T-helper 22 cell (primary cell): ENCODE data around the gene IRF2.
"Not testable (repeated sequence)": the region's sequence is repeated elsewhere in the genome, so short reads cannot be mapped to it uniquely, and the experiment has no call there.

ENCODE experiments used
- DNase-seq: peaks from one replicate; pipeline ENCODE4 v3.0.0-alpha.2; 2020; ENCODE audit warnings: low read depth

IRF2 gene

DNA sequence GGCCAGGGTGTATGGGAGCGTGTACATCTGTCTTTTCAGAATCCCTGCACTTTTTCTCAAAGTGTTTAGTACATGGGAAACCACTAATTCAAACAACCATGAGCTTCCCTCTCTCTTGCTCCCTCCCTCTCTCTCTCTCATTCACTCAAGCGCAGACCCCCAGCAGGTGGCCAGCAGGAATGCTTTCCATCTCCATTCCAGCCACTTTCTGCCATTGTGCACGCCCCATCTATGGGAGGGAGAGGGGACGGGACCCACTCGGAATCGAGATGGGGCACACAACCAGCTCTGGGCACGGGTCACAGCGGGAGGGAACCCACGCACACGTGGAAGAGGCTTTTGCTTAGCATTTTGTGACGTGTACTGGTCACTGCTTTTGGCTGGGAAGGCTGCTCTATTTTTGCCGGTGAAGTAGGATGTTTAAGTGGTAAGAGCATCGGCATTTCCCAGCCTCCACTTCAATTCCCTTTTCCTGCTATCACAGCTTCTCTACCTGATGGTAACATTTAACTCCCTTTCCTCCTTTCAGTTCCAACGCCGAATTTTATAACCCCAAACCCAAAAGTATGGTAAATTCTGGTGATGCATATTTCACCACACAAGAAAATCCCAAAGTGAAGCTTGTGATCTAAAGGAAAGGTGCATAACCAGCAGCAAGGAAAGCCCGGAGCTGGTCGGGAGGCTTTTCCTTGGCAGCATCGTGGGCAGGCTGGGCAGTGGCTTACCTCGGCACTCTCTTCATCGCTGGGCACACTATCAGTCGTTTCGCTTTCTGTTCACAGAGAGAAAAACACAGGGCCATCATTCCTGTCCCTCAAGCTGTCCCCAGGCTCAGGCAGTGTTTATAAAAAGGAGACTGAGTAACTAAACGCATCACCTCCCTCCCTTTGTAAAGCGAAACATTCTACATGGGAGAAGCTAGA, 84.1 kb downstream of the IRF2 start:
- no peak for DNase-seq

DNA sequence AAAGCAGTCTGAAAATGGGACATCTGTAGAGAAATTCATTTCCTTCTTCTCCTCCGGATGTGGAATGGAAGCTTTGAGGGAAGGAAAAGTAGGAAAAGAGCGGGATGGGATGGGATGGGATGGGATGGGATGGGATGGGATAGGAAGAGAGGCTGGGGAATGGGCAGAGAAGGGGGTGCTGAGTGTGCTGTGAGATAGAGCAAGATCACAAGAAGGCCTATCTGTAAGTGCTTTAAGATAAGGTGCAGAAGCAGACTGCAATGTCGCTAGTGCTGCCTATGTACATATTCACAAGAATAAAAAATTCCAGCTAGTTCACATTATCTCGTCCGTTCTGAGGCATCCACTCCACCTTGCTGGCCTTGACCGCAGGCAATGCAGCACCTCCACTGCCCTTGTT, 86.2 kb downstream of the IRF2 start:
- no peak for DNase-seq

DNA sequence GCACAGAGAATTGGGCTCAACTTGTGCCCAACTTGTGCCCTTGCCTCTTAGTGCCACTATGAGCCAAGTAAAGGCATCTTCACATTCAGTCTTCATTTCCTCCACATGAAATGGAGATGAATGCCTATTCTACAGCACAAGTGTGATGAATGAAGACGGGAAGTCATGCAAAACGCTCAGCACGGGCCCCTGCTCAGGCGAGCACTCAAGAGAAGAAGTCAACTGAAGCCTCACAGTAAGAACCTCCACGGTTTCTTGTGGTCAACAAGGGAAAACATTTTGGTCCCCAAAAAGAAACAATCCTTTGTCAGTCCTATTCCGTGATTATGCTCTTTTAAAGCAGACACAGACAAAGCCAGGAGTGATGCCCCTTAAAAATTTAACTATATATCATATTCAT, 87.0 kb downstream of the IRF2 start:
- no peak for DNase-seq

DNA sequence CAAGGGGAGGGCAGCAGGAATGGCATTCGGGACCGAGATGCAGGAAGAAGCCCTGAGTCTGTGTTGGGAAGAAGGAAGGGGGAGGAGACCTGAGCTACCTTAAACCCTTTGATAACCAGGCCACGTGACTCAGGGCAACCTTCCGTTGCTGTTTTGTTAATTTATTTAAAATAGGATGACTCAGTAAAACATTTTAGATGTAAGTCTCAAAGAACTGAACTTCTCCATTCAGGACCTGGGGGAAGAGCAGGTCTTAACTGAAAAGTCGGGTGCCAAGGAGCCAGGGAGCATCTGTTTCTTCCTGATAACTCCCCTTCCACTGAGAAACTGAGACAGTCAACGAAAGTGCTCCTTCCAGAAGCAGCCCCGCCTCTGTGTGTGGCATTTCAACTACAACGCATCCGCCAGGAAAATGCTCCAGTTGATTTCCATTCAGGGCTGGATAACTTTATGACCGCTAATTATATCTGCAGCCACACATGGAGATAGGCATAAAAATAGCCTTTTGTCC, 88.0 kb downstream of the IRF2 start:
- DNase-seq, result no peak

DNA sequence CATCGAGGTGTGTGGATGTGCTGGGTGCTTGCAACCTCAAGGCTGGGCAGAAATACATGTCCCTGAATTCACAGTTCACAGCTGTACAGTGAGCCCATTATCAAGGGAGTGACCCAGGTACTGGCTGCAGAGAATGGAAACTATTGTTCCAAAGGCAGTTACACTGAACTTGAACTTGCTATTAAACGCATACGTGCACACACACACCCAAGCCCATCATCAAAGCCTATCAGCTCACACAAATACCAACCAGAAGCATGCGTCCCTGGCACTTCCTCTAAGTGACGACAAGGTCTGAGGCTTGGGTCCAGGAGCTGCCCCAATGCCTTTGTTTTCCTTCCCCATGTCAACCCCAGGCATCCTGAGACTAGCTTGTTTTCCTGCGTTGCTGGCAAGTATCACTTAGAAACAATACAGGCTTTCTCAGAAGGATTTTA, 88.6 kb downstream of the IRF2 start:
- no peak for DNase-seq

DNA sequence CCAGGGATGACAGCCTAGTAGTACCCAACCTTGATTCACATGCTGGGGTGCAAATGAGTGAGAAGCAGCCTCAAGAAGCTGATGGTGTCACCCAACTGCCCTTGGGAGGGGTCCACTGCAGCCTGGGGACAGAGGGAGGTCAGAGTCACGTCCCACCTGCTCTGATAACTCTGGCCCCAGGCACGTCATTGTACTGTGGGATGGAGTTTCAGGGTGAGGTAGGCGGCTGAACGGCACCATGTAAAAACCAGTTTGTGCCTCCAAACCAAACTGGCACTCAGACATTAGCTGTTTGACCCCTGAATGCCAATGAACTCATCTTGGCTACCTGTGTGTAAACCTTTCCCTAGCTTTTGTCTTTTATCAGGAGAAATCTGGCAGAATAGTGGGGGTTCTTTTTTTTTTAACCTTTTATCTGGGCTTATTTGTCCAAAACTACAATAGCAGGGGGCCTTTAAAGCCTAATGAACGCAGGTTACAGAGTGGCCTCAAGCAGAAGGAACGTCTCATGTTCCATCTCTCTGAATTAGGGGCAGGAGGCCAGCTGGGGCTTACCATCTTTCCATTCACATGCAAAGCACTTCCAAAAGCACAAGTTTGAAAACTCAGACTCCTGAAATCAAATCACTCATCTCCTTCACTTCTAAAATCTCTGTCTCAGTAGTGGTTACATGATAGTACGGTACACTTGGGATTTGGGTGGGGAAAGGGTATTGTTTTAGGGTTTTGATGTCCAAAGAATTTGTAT, 89.4 kb downstream of the IRF2 start:
- DNase-seq, result no peak

DNA sequence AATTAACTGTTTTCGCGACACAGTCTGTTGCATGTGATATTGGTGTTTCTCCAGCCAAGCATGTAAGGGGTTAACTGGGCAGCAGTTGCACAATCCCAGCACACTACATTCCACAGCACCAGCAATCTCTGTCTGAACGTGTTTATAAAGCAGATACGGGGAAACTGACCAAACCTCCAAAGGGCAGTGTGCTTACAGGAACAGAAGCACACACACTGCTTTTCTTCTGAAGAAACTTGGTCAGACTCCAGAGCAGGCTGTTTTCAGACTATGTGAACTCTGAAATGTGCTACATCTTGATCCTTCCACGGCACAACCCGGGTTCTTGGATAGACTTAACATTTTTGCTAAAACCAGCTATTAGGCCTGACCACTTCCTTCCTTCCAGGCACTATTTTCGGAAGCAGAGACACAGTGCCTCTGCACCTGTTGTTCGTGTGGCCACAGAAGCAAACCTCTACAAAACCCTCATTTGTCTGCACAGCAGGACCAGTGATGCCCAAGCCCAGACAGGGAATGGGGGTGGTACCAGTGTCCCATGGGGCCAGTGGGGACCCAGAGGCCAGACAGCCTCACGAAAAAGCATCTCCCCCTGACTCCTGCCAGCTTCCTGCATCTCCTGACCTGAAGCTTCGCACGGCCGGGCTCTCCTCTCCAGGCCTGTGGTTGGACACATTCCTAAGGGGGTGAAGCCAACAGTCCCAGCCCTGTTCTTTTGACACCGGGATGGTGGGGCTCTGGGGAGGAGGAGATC, 90.1 kb downstream of the IRF2 start:
- no peak for DNase-seq

DNA sequence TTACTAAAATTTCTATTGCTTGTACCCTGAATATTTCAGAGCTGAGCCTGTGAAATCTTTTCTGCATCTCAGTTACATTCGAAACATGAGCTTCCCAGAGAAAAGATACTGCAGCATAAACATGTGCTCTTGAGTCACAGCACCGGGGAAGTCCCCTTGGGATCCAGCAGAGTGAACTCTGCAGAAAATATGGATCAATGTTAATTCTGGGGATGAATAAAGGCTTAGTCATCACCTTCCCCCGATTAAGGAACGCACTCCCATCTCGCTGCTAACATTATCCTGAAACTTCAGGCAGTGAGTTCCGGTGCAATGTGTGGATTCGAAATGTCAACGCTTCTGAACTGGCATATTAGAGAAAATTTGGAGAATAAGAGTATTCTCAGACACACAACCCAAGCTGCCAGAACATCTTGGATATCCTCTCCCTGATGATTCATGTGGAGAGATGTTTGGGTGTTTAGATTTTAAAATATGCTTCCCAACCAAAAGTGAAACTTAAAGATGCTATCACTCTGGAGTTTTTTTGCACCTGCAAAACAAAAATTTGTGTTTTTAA, 90.8 kb downstream of the IRF2 start:
- no peak for DNase-seq

DNA sequence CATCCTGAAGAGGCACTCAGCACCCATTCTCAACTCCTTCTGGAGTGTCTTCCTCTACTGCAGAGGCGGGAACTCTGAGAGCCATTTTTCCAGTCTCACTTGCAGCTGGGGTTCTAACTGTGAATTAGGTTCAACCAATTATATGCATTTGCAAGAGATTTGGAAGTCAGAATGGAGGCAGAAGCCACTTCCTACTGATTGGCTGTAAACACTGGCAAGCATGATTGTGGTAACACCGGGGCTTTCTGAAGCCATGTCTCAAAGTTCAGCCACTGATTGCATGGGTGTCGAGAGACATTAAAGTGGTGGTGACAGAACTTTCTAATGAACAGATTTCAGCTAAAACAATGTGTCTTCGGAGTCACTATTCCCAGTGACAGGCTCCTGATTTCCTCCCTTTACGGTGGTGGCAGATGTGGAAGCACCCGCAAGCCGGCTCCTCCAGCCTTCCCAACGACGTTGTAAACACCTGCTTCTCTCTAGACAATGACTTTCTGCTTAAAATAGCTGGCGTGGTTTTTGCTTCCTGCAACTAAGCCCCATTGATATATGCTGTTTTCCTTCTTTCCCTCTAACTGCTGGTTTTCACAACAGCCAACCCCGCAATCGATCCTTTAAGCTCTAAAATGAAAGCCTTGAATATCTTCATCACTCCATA, 92.0 kb downstream of the IRF2 start:
- DNase-seq, result no peak

DNA sequence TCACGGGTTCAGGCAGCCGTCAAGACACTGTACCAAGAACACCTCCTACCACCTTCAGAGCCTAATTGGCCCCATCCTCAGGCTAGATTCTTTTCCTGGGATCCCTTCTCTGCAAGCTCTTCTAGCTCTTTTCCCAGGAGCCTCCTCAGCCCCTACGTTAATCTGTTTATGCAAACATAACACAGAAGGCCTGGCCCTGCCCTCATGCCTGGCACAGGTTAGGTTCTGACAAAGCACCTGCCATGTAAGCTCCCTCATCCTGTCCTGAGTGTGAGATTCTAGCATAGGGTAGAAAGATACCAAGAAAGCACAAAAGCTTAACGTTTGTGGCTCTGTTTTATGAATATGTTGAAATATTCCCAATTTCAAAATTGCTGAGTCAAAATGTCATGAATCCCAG, 93.6 kb downstream of the IRF2 start:
- DNase-seq, result no peak

DNA sequence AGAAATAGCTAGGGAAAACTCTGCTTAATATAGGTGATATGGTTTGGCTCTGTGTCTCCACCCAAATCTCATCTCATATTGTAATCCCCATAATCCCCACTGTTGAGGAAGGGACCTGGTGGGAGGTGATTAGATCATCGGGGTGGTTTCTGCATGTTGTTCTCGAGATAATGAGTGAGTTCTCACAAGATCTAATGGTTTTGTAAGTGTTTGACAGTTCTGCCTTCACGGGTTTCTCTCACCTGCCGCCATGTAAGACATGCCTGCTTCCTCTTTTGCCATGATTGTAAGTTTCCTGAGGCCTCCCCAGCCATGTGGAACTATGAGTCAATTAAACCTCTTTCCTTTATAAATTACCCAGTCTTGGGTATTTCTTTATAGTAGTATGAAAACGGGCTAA, 94.1 kb downstream of the IRF2 start:
- not testable (repeated sequence) for DNase-seq

DNA sequence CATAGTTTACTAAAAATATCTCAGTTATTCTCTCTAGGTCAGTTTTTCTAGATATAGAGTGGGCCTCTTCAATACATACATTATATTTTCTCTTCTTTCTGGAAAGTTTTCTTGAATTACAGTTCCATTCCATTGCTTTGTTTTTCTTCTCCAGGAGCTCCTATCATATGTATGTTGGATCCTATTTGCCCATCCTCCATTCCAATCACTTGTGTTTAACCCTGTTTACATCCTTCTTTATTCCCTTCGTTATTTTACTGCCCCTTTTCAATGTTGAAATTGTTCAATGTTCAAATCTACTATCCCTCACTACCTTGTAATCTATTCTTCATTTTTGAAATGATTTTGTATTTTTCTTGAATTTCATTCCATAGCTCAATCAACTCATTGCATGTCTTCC, 97.4 kb downstream of the IRF2 start:
- DNase-seq, result no peak

DNA sequence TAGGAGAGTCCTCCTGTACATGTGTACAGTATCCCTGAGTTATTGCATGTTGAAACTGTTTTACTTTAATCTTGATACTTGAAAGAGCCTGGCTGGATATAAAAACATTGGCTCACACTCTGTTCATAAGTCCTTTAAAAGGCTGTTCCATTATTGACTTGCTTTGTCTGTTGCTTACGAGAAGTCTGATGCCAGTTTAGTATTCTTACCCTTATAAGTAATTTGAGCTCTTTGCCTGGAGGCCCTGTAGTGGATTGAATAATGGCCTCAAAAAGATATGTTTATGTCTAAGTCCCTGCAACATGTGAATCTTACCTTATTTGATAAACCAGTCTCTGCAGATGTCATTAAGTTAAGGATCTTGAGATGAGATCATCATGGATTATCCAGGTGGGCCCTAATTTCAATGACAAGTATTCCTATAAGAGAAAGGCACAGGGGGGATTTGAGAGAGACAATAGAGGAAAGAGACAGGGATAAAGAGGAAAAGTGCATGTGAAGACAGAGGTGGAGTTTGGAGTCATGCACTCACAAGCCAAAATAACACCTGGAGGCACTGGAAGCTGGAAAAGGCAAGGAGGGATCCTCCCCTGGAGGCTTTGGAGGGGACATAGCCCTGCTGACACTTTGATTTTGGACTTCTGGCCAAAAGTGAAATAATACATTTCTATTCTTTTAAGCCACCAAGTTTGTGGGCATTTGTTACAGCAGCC, 98.1 kb downstream of the IRF2 start:
- DNase-seq, result no peak

DNA sequence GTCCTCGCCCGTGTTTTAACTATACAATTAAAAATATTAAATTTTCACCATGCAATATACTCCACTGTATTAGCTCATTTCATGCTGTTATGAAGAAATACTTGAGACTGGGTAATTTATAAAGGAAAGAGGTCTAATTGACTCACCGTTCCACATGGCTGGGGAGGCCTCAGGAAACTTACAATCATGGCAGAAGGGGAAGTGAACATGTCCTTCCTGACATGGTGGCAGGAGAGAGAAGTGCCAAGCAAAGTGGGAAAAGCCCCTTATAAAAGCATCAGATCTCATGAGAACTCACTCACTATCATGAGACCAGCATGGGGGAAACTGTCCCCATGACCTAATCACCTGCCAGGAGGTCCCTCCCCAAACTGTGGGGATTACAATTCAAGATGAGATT, 98.7 kb downstream of the IRF2 start:
- not testable (repeated sequence) for DNase-seq

DNA sequence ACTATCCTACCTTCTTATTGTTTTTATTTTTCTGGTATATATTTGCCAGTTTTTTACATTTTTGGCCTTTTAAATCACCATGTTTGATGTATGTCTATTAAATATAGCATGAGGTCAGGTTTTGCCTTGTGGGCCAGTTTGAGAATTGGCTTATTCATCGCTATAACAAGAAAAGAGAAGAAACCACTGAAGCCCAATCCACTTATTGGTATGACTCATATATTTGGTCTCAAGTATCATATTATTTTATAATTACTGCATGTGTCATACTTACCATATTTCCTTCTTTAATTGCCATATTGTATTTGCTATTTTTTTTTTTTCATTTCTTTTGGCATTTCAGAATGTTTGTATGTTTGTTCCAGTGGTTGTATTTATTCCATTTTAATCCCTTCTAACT, 99.3 kb downstream of the IRF2 start:
- no peak for DNase-seq

DNA sequence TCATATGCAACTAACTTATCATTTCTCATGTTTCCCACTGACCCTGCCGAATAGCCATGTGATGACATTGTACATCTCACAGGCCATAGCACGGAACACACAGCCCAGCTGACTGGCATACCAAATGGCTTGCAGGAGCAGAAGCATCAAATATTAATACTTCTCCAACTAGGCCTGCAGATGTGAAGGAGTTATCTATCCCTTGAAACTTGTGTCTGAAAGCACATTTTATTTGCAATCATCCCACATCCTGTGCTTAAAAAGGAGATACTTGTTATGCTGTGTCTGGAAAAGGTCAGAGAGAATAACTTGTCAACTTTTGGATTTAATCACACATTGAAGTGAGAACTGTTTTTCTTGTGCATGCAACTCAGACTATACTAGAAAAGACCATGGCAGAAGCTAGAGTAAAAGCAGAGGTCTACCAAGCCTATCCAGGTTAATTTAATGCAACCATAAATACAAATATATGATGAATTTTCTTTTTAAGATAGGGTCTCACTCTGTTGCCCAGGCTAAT, 100.4 kb downstream of the IRF2 start:
- no peak for DNase-seq

DNA sequence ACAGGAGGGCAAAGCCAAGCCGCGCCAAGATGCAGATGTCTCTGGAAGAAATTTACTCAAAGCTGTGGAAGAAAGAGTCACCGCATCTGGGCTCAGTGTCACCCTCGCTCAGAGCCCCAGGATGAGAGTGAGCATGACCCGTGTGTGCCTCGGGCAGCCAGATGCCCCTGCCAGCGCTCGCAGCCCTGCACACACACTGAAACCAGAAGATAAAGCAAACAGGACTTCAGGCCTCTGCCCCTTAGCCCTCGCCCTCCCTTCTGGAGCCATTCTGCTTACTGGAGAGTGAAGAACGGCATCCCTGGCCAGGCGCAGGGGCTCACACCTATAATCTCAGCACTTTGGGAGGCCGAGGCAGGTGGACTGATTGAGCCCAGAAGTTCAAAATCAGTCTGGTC, 103.0 kb downstream of the IRF2 start:
- no peak for DNase-seq

DNA sequence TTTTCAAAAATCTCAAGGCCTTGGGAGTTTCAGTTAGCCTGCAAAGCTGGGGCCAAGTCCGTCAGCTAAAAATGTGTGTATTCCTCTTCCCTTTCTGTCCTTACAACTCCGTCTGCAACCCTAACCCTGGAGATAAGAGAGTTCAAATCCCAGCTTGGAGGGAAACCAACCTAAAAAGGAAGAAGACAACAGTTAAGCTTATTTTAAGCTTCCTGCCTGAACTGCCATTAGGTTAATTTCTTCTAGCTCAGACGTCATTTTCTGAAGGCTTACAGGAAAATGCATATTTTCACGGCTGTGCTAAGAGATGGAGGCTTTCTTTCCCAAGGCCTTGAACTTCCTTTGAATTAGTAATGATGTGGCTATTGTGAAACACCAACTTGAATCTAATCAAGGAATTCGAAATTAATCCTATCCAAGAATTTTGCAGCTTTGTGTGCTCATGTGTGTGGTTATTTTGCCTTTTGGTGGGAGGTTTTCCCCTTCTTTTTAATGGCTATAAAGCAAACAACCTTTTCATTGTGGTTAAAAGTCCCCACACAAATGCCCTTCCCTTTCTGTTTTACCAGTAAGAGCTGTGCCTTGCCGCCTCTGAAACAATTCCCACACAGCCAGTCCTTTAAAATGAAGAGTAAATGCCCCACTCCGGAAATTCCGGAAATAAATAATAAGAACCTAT, 103.5 kb downstream of the IRF2 start:
- no peak for DNase-seq

DNA sequence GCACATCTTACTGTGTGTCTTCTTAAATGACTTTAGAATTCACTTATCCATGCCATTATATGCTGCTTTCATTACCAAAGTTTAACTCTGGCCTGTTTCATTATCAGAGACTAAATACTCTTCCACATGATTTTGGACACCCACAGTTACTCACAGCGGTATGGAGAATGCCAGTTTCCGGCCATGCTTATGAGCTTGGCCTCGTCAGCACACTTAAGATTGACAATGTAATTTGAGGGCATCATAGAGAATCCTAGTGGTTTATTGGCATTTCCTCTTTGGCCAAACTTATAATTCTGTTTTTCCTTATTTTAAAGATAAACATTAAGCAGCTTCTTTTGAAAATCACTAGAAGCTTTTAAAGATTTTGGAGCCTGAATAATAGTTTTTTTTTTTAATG, 104.5 kb downstream of the IRF2 start:
- no peak for DNase-seq

DNA sequence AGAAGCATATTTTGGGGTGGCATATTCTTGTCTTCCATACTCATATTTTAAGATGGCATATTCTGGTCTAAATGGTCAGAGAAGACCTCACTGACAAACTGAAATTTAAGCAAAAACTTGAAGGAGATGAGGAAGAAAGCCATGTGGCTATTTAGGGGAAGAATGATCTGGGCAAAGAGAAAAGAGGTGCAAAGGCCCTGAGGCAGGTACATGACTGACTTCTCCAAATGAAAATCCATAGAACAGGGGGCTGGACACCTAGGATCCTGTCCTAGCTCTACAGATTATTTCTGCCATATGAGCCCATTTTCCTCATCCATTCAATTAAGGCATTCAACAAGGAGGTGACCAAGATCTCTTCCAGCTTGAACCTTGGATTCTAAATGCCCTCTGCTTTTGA, 105.6 kb downstream of the IRF2 start:
- DNase-seq, result no peak
